ENCODE results near the gene DYRK3. TPM values are rescaled to one million over a fixed set of nuclear protein-coding genes. Genes with fewer than 3 reads are reported as not detected.

DYRK3 gene
- total RNA-seq, 2 experiments from 2014 or later, result 2.7 TPM

GRCh38 chr1:206668874-206669410, 33.6 kb downstream of the DYRK3 start:
- H3K4me1 Mint-ChIP-seq, result peaks cover 12% of the 10 kb centered on the region
- no peak overlapping the region for H3K4me3 Mint-ChIP-seq
- POLR2A ChIA-PET, result no interaction called here
- ATAC-seq (ENCODE audit: low read depth) (no peak), DNase-seq (no peak)
- no peaks in the 10 kb centered on the region for H3K9me3 Mint-ChIP-seq
- no peaks in the 10 kb centered on the region for H3K36me3 Mint-ChIP-seq
- peaks cover 30% of the 10 kb centered on the region for H3K27me3 Mint-ChIP-seq
- no peak overlapping the region for H3K27ac Mint-ChIP-seq

GRCh38 chr1:206672011-206672688, 36.8 kb downstream of the DYRK3 start:
- POLR2A ChIA-PET, result interaction anchor here (0.7 kb wide), 1 partner anchor 85 kb away, joined by 3 read pairs; no protein-coding TSS in a partner anchor
- peaks cover 10% of the 10 kb centered on the region for H3K4me1 Mint-ChIP-seq

GRCh38 chr1:206672844-206673758, 37.8 kb downstream of the DYRK3 start:
- no peak overlapping the region for H3K4me3 Mint-ChIP-seq
- H3K36me3 Mint-ChIP-seq, result no peaks in the 10 kb centered on the region
- peaks cover 5% of the 10 kb centered on the region for H3K4me1 Mint-ChIP-seq
- ATAC-seq (ENCODE audit: low read depth) (no peak), DNase-seq (no peak)
- peaks cover 10% of the 10 kb centered on the region for H3K27me3 Mint-ChIP-seq
- POLR2A ChIA-PET, result interaction anchor here (1.0 kb wide), 1 partner anchor 19 kb away, joined by 3 read pairs; no protein-coding TSS in a partner anchor
- H3K9me3 Mint-ChIP-seq, result no peaks in the 10 kb centered on the region
- no peak overlapping the region for H3K27ac Mint-ChIP-seq

More at GRCh38 chr1:206672011-206672688, 36.8 kb downstream of the DYRK3 start:
- no peaks in the 10 kb centered on the region for H3K36me3 Mint-ChIP-seq
- H3K9me3 Mint-ChIP-seq, result no peaks in the 10 kb centered on the region
- DNase-seq (no peak), ATAC-seq (ENCODE audit: low read depth) (no peak)
- peaks cover 13% of the 10 kb centered on the region for H3K27me3 Mint-ChIP-seq
- no peak overlapping the region for H3K27ac Mint-ChIP-seq
- H3K4me3 Mint-ChIP-seq, result no peak overlapping the region

- no peak overlapping the region for H3K27ac Mint-ChIP-seq
- ATAC-seq (ENCODE audit: low read depth) (no peak), DNase-seq (no peak)
- H3K27me3 Mint-ChIP-seq, result peaks cover 6% of the 10 kb centered on the region
- POLR2A ChIA-PET, result no interaction called here
- H3K4me1 Mint-ChIP-seq, result peaks cover 2% of the 10 kb centered on the region
- H3K36me3 Mint-ChIP-seq, result no peaks in the 10 kb centered on the region
- no peak overlapping the region for H3K4me3 Mint-ChIP-seq
- no peaks in the 10 kb centered on the region for H3K9me3 Mint-ChIP-seq
Observed at GRCh38 chr1:206674236-206674635, 38.9 kb downstream of the DYRK3 start.

GRCh38 chr1:206674745-206675175, 39.4 kb downstream of the DYRK3 start:
- H3K27me3 Mint-ChIP-seq, result peaks cover 6% of the 10 kb centered on the region
- H3K9me3 Mint-ChIP-seq, result no peaks in the 10 kb centered on the region

GRCh38 chr1:206676499-206676898, 41.2 kb downstream of the DYRK3 start:
- no peak overlapping the region for H3K27ac Mint-ChIP-seq
- POLR2A ChIA-PET, result no interaction called here
- ATAC-seq (ENCODE audit: low read depth) (no peak), DNase-seq (no peak)
- H3K36me3 Mint-ChIP-seq, result no peaks in the 10 kb centered on the region
- no peak overlapping the region for H3K4me3 Mint-ChIP-seq
- no peaks in the 10 kb centered on the region for H3K27me3 Mint-ChIP-seq
- H3K4me1 Mint-ChIP-seq, result peaks cover 8% of the 10 kb centered on the region
- no peaks in the 10 kb centered on the region for H3K9me3 Mint-ChIP-seq

More at GRCh38 chr1:206674745-206675175, 39.4 kb downstream of the DYRK3 start:
- H3K4me3 Mint-ChIP-seq, result no peak overlapping the region
- DNase-seq (no peak), ATAC-seq (ENCODE audit: low read depth) (no peak)
- POLR2A ChIA-PET, result no interaction called here
- H3K4me1 Mint-ChIP-seq, result peaks cover 4% of the 10 kb centered on the region
- H3K27ac Mint-ChIP-seq, result no peak overlapping the region
- H3K36me3 Mint-ChIP-seq, result no peaks in the 10 kb centered on the region

GRCh38 chr1:206678490-206678889, 43.2 kb downstream of the DYRK3 start:
- Mint-ChIP-seq H3K27me3 (peaks cover 10% of the 10 kb centered on the region), H3K4me3 (no peak overlapping the region), H3K27ac (no peak overlapping the region), H3K9me3 (no peaks in the 10 kb centered on the region), H3K36me3 (no peaks in the 10 kb centered on the region), H3K4me1 (peaks cover 9% of the 10 kb centered on the region)
- DNase-seq (no peak), ATAC-seq (ENCODE audit: low read depth) (no peak)
- POLR2A ChIA-PET, result no interaction called here

- no peak overlapping the region for H3K27ac Mint-ChIP-seq
- no peaks in the 10 kb centered on the region for H3K9me3 Mint-ChIP-seq
- peaks cover 17% of the 10 kb centered on the region for H3K27me3 Mint-ChIP-seq
- H3K36me3 Mint-ChIP-seq, result no peaks in the 10 kb centered on the region
- H3K4me1 Mint-ChIP-seq, result peaks cover 15% of the 10 kb centered on the region
- POLR2A ChIA-PET, result interaction anchor here (0.9 kb wide), 1 partner anchor 10 kb away, joined by 6 read pairs; no protein-coding TSS in a partner anchor
- peak; percentile 34 for ATAC-seq (ENCODE audit: low read depth)
- H3K4me3 Mint-ChIP-seq, result peak overlapping the region; percentile 21
- no peak for DNase-seq
Observed at GRCh38 chr1:206679738-206680211, 44.4 kb downstream of the DYRK3 start.

GRCh38 chr1:206680279-206680678, 44.9 kb downstream of the DYRK3 start:
- Mint-ChIP-seq H3K27me3 (peaks cover 17% of the 10 kb centered on the region), H3K36me3 (no peaks in the 10 kb centered on the region), H3K4me1 (peaks cover 15% of the 10 kb centered on the region), H3K9me3 (no peaks in the 10 kb centered on the region), H3K4me3 (no peak overlapping the region), H3K27ac (no peak overlapping the region)
- ATAC-seq (ENCODE audit: low read depth), result no peak
- POLR2A ChIA-PET, result no interaction called here
- DNase-seq, result no peak

GRCh38 chr1:206681359-206681758, 46.0 kb downstream of the DYRK3 start:
- Mint-ChIP-seq H3K36me3 (no peaks in the 10 kb centered on the region), H3K4me3 (no peak overlapping the region), H3K27ac (no peak overlapping the region), H3K27me3 (peaks cover 17% of the 10 kb centered on the region), H3K9me3 (no peaks in the 10 kb centered on the region), H3K4me1 (peaks cover 17% of the 10 kb centered on the region)
- DNase-seq (no peak), ATAC-seq (ENCODE audit: low read depth) (no peak)
- POLR2A ChIA-PET, result no interaction called here

GRCh38 chr1:206682111-206682510, 46.8 kb downstream of the DYRK3 start:
- POLR2A ChIA-PET, result no interaction called here
- no peak overlapping the region for H3K4me3 Mint-ChIP-seq
- H3K27me3 Mint-ChIP-seq, result peaks cover 17% of the 10 kb centered on the region
- H3K4me1 Mint-ChIP-seq, result peaks cover 25% of the 10 kb centered on the region
- no peak for ATAC-seq (ENCODE audit: low read depth)
- H3K27ac Mint-ChIP-seq, result no peak overlapping the region
- no peaks in the 10 kb centered on the region for H3K9me3 Mint-ChIP-seq
- no peak for DNase-seq
- H3K36me3 Mint-ChIP-seq, result no peaks in the 10 kb centered on the region

- Mint-ChIP-seq H3K4me3 (no peak overlapping the region), H3K4me1 (peaks cover 30% of the 10 kb centered on the region), H3K36me3 (no peaks in the 10 kb centered on the region), H3K27me3 (peaks cover 17% of the 10 kb centered on the region), H3K9me3 (no peaks in the 10 kb centered on the region), H3K27ac (no peak overlapping the region)
- POLR2A ChIA-PET, result no interaction called here
- DNase-seq (no peak), ATAC-seq (ENCODE audit: low read depth) (no peak)
Observed at GRCh38 chr1:206683313-206683712, 48.0 kb downstream of the DYRK3 start.

- Mint-ChIP-seq H3K27me3 (peaks cover 17% of the 10 kb centered on the region), H3K36me3 (peaks cover 2% of the 10 kb centered on the region), H3K27ac (no peak overlapping the region), H3K4me3 (peak overlapping the region; percentile 86), H3K4me1 (peaks cover 29% of the 10 kb centered on the region), H3K9me3 (no peaks in the 10 kb centered on the region)
- POLR2A ChIA-PET, result interaction anchor here (0.7 kb wide), 1 partner anchor 48 kb away, joined by 3 read pairs; the partner anchor contains the start of gene DYRK3
- ATAC-seq (ENCODE audit: low read depth) (no peak), DNase-seq (no peak)
Observed at GRCh38 chr1:206684003-206684402, 48.7 kb downstream of the DYRK3 start.
